DND-41 (cell line): Measurements from ENCODE around the gene TPX2.

Source experiments
- EZH2 ChIP-seq: IDR thresholded peaks from 3 replicates; pipeline ENCODE4 v1.6.1; 2012; ENCODE audit warnings: borderline replicate concordance, low read depth, mild to moderate bottlenecking, moderate library complexity, low read length, inconsistent platforms; ENCODE audit not compliant: severe bottlenecking
- TF ChIP-seq, protein P1 (sequence below): IDR thresholded peaks from 2 replicates; pipeline ENCODE4 v1.5.1; 2012; ENCODE audit warnings: borderline replicate concordance, low read length, moderate library complexity, mild to moderate bottlenecking; ENCODE audit not compliant: poor library complexity, severe bottlenecking; ENCODE audit errors: extremely low read depth

GRCh38 chr20:31716818-31717477 lies 22.1 kb upstream of the TPX2 start:
- TF ChIP-seq, protein P1, sequence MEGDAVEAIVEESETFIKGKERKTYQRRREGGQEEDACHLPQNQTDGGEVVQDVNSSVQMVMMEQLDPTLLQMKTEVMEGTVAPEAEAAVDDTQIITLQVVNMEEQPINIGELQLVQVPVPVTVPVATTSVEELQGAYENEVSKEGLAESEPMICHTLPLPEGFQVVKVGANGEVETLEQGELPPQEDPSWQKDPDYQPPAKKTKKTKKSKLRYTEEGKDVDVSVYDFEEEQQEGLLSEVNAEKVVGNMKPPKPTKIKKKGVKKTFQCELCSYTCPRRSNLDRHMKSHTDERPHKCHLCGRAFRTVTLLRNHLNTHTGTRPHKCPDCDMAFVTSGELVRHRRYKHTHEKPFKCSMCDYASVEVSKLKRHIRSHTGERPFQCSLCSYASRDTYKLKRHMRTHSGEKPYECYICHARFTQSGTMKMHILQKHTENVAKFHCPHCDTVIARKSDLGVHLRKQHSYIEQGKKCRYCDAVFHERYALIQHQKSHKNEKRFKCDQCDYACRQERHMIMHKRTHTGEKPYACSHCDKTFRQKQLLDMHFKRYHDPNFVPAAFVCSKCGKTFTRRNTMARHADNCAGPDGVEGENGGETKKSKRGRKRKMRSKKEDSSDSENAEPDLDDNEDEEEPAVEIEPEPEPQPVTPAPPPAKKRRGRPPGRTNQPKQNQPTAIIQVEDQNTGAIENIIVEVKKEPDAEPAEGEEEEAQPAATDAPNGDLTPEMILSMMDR, result no peak
- no peak for TF ChIP-seq EZH2
